Neural cell (in vitro differentiated cells): ENCODE data around the gene LPP. TPM values are rescaled to one million over a fixed set of nuclear protein-coding genes. Genes with fewer than 3 reads are reported as not detected.

Experiments
- H2AFZ ChIP-seq: fragments of 200-600, 300-800 bp; sonication (generic), shearing (Covaris generic); 2 replicates; pipeline ENCODE4 v1.6.0; 2014; ENCODE audit warnings: low read depth, mild to moderate bottlenecking, antibody characterized with exemption, low read length, moderate library complexity
- H3F3A ChIP-seq: fragments of 200-600 bp; shearing (Covaris generic); 2 replicates; pipeline ENCODE4 v1.6.1; 2016; ENCODE audit warnings: mild to moderate bottlenecking, moderate library complexity, mixed read lengths, antibody characterized with exemption, low read length; ENCODE audit not compliant: insufficient read depth, poor library complexity, severe bottlenecking
- H3K27ac ChIP-seq: fragments of 200-600, 300-800 bp; sonication (generic), shearing (Covaris generic); 2 replicates; pipeline ENCODE4 v1.5.1; 2014; ENCODE audit warnings: mild to moderate bottlenecking, low read length, moderate library complexity
- H3K27me3 ChIP-seq: fragments of 300-800, 200-600 bp; sonication (generic), shearing (Covaris generic); 2 replicates; pipeline ENCODE4 v1.6.0; 2014; ENCODE audit warnings: mild to moderate bottlenecking, low read depth, low read length, moderate library complexity; ENCODE audit not compliant: insufficient read depth
- H3K36me3 ChIP-seq: fragments of 300-800, 200-600 bp; sonication (generic), shearing (Covaris generic); 2 replicates; pipeline ENCODE4 v1.5.1; 2014; ENCODE audit warnings: mild to moderate bottlenecking, antibody characterized with exemption, low read length, moderate library complexity; ENCODE audit not compliant: insufficient read depth
- H3K4me2 ChIP-seq: fragments of 300-800, 200-600 bp; sonication (generic), shearing (Covaris generic); 2 replicates; pipeline ENCODE4 v1.6.0; 2014; ENCODE audit warnings: mild to moderate bottlenecking, low read length
- H3K4me3 ChIP-seq: fragments of 300-800, 200-600 bp; sonication (generic), shearing (Covaris generic); 2 replicates; pipeline ENCODE4 v1.5.1; 2014; ENCODE audit warnings: mild to moderate bottlenecking, low read length, moderate library complexity
- H3K79me2 ChIP-seq: fragments of 200-600 bp; shearing (Covaris generic); replicated peaks from 2 replicates; pipeline ENCODE4 v1.6.0; 2014; ENCODE audit warnings: mild to moderate bottlenecking, low read length, moderate library complexity; ENCODE audit not compliant: insufficient read depth
- H3K9ac ChIP-seq: fragments of 300-800, 200-600 bp; sonication (generic), shearing (Covaris generic); 2 replicates; pipeline ENCODE4 v1.6.1; 2016; ENCODE audit warnings: mild to moderate bottlenecking, low read length, mixed read lengths
- H3K9me2 ChIP-seq: fragments of 200-600 bp; shearing (Covaris generic); 2 replicates; pipeline ENCODE4 v1.6.1; 2016; ENCODE audit warnings: mild to moderate bottlenecking, low read length, mixed read lengths; ENCODE audit not compliant: insufficient read depth
- H3K9me3 ChIP-seq: fragments of 200-600, 300-800 bp; sonication (generic), shearing (Covaris generic); 2 replicates; pipeline ENCODE4 v1.6.1; 2016; ENCODE audit warnings: mild to moderate bottlenecking, mixed run types, low read length, moderate library complexity, mixed read lengths
- H4K20me1 ChIP-seq: fragments of 200-600 bp; shearing (Covaris generic); 2 replicates; pipeline ENCODE4 v1.6.1; 2016; ENCODE audit warnings: mild to moderate bottlenecking, mixed run types; ENCODE audit not compliant: insufficient read depth
- CTCF ChIP-seq: fragments of 450-650 bp; IDR thresholded peaks from 2 replicates; pipeline ENCODE4 v1.5.1; 2014; ENCODE audit warnings: antibody characterized with exemption, mild to moderate bottlenecking, moderate library complexity; ENCODE audit not compliant: poor library complexity, severe bottlenecking
- EP300 ChIP-seq: fragments of 450-650 bp; conservative IDR thresholded peaks from 2 replicates; pipeline ENCODE4 v1.6.1; 2014; ENCODE audit warnings: antibody characterized with exemption, mild to moderate bottlenecking, moderate library complexity; ENCODE audit not compliant: poor library complexity, severe bottlenecking
- EZH2 ChIP-seq: fragments of 200-600, 300-800 bp; shearing (Covaris generic), sonication (generic); IDR thresholded peaks from 2 replicates; pipeline ENCODE4 v1.6.1; 2014; ENCODE audit warnings: antibody characterized with exemption, low read length, borderline replicate concordance, mild to moderate bottlenecking; ENCODE audit not compliant: insufficient read depth, poor library complexity, severe bottlenecking
- MXI1 ChIP-seq: fragments of 450-650 bp; conservative IDR thresholded peaks from 2 replicates; pipeline ENCODE4 v1.6.1; 2014; ENCODE audit warnings: antibody characterized with exemption, mild to moderate bottlenecking; ENCODE audit not compliant: poor library complexity, severe bottlenecking
- POLR2AphosphoS5 ChIP-seq: IDR thresholded peaks from 2 replicates; pipeline ENCODE4 v1.6.1; 2012
- RAD21 ChIP-seq: fragments of 450-650 bp; conservative IDR thresholded peaks from 2 replicates; pipeline ENCODE4 v1.6.1; 2014; ENCODE audit warnings: antibody characterized with exemption, mild to moderate bottlenecking, moderate library complexity
- SMC3 ChIP-seq: fragments of 450-650 bp; conservative IDR thresholded peaks from 2 replicates; pipeline ENCODE4 v1.6.1; 2014; ENCODE audit warnings: antibody characterized with exemption, mild to moderate bottlenecking, moderate library complexity; ENCODE audit not compliant: poor library complexity
- TAF1 ChIP-seq: IDR thresholded peaks from 2 replicates; pipeline ENCODE4 v1.6.1; 2012; ENCODE audit warnings: low read depth
- polyA plus RNA-seq: library from polyadenylated mRNA; depleted of rRNA; stranded (reverse); fragments of >200 nt; gene quantifications from 2 replicates; pipeline ENCODE4 v1.2.3, GENCODE V29; 2014
- TF ChIP-seq, protein P1 (sequence below): IDR thresholded peaks from 2 replicates; pipeline ENCODE4 v1.6.1; 2012; ENCODE audit warnings: borderline replicate concordance

The LPP gene
- polyA plus RNA-seq, 1 donor from 2014 or later: 3.0 TPM

DNA sequence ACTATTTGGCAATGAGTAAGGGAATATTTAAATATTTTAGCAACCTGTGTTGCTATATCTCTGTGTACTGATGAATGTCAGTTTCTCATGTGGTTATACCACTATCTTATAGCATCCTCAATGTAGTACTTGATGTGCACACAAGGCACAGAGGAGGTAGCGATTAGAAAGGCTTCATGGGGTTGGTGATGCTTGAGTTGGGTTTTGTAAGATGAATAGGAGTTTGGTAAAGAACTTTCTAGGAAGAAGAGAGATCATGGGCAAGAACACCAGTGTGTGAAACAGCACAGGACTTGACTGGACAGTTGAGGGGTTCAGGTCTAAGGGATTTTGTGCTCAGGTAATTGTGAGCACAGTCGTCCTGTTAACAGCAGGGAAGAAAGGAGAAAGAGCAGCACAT is 38.1 kb downstream of the LPP start:
- Histone ChIP-seq H3K9ac (no peak overlapping the region), H3K79me2 (peaks cover 4% of the 10 kb centered on the region), H2AFZ (no peak overlapping the region), H3K27ac (no peak overlapping the region), H3K36me3 (no peaks in the 10 kb centered on the region), H3K4me2 (no peak overlapping the region), H3K4me3 (no peak overlapping the region), H3F3A (no peaks in the 10 kb centered on the region), H4K20me1 (no peaks in the 10 kb centered on the region), H3K27me3 (no peaks in the 10 kb centered on the region), H3K9me3 (no peaks in the 10 kb centered on the region), H3K9me2 (no peaks in the 10 kb centered on the region)
- TF ChIP-seq TAF1: no peak
- TF ChIP-seq CTCF: no peak
- TF ChIP-seq EP300: no peak

GRCh38 chr3:188194332-188194731 is 40.4 kb downstream of the LPP start:
- Histone ChIP-seq H3K79me2 (peaks cover 4% of the 10 kb centered on the region), H3K4me2 (no peak overlapping the region), H3K36me3 (no peaks in the 10 kb centered on the region), H3K27ac (no peak overlapping the region), H3K9me2 (no peaks in the 10 kb centered on the region), H3K27me3 (no peaks in the 10 kb centered on the region), H2AFZ (no peak overlapping the region), H3K9ac (no peak overlapping the region), H3F3A (no peaks in the 10 kb centered on the region), H3K9me3 (no peaks in the 10 kb centered on the region), H3K4me3 (no peak overlapping the region), H4K20me1 (no peaks in the 10 kb centered on the region)
- TF ChIP-seq CTCF (no peak), POLR2AphosphoS5 (no peak), SMC3 (no peak), MXI1 (no peak), EZH2 (no peak), RAD21 (no peak), TAF1 (no peak), EP300 (no peak)
- TF ChIP-seq, protein P1, sequence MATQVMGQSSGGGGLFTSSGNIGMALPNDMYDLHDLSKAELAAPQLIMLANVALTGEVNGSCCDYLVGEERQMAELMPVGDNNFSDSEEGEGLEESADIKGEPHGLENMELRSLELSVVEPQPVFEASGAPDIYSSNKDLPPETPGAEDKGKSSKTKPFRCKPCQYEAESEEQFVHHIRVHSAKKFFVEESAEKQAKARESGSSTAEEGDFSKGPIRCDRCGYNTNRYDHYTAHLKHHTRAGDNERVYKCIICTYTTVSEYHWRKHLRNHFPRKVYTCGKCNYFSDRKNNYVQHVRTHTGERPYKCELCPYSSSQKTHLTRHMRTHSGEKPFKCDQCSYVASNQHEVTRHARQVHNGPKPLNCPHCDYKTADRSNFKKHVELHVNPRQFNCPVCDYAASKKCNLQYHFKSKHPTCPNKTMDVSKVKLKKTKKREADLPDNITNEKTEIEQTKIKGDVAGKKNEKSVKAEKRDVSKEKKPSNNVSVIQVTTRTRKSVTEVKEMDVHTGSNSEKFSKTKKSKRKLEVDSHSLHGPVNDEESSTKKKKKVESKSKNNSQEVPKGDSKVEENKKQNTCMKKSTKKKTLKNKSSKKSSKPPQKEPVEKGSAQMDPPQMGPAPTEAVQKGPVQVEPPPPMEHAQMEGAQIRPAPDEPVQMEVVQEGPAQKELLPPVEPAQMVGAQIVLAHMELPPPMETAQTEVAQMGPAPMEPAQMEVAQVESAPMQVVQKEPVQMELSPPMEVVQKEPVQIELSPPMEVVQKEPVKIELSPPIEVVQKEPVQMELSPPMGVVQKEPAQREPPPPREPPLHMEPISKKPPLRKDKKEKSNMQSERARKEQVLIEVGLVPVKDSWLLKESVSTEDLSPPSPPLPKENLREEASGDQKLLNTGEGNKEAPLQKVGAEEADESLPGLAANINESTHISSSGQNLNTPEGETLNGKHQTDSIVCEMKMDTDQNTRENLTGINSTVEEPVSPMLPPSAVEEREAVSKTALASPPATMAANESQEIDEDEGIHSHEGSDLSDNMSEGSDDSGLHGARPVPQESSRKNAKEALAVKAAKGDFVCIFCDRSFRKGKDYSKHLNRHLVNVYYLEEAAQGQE: no peak
